ENCODE measurements around the gene TACC3.

The TACC3 gene

GRCh38 chr4:1785592-1785991 is 64.3 kb downstream of the TACC3 start:
- TF ChIP-seq CTCF (IDR thresholded peaks at IDR 0.05; ENCODE audit: low read length) (no peak), EZH2 (optimal IDR thresholded peaks at IDR 0.05; ENCODE audit: low read depth, low read length) (no peak), EZH2phosphoT487 (IDR thresholded peaks at IDR 0.05; ENCODE audit: low read length) (no peak)
- H3K4me1 ChIP-seq (ENCODE audit: low read length), result no peaks in the 10 kb centered on the region
- H3K36me3 ChIP-seq (replicated peaks; ENCODE audit: insufficient read depth, low read length), result no peaks in the 10 kb centered on the region
- no peak overlapping the region for H3K4me2 ChIP-seq (ENCODE audit: low read depth, low read length)
- H3F3A ChIP-seq (ENCODE audit: insufficient read depth, low read length), result no peaks in the 10 kb centered on the region
- no peak for DNase-seq
- H4K20me1 ChIP-seq (ENCODE audit: insufficient read depth, low read length), result no peaks in the 10 kb centered on the region
- H3K27ac ChIP-seq (ENCODE audit: low read length), result no peak overlapping the region
- H3K4me3 ChIP-seq (ENCODE audit: low read length), result no peak overlapping the region
- no peak overlapping the region for H3K9ac ChIP-seq (ENCODE audit: low read length)
- no peaks in the 10 kb centered on the region for H3K9me3 ChIP-seq (replicated peaks; ENCODE audit: insufficient read depth, low read length)
- peaks cover 92% of the 10 kb centered on the region for H3K27me3 ChIP-seq (replicated peaks; ENCODE audit: insufficient read depth, low read length)
- no peaks in the 10 kb centered on the region for H3K79me2 ChIP-seq (ENCODE audit: low read length)
- no peaks in the 10 kb centered on the region for H3K9me2 ChIP-seq (replicated peaks; ENCODE audit: insufficient read depth, low read length)
- H2AFZ ChIP-seq (ENCODE audit: low read length), result no peak overlapping the region

GRCh38 chr4:1786544-1787362 is 65.4 kb downstream of the TACC3 start:
- DNase-seq, result no peak
- Histone ChIP-seq H3K9me3 (replicated peaks; ENCODE audit: insufficient read depth, low read length) (no peaks in the 10 kb centered on the region), H3K9ac (ENCODE audit: low read length) (no peak overlapping the region), H3K9me2 (replicated peaks; ENCODE audit: insufficient read depth, low read length) (no peaks in the 10 kb centered on the region), H3K4me3 (ENCODE audit: low read length) (no peak overlapping the region), H3F3A (ENCODE audit: insufficient read depth, low read length) (no peaks in the 10 kb centered on the region), H4K20me1 (ENCODE audit: insufficient read depth, low read length) (no peaks in the 10 kb centered on the region), H3K36me3 (replicated peaks; ENCODE audit: insufficient read depth, low read length) (no peaks in the 10 kb centered on the region), H3K4me2 (ENCODE audit: low read depth, low read length) (no peak overlapping the region), H3K79me2 (ENCODE audit: low read length) (no peaks in the 10 kb centered on the region), H3K27me3 (replicated peaks; ENCODE audit: insufficient read depth, low read length) (peaks cover 91% of the 10 kb centered on the region), H3K27ac (ENCODE audit: low read length) (no peak overlapping the region), H3K4me1 (ENCODE audit: low read length) (no peaks in the 10 kb centered on the region), H2AFZ (ENCODE audit: low read length) (no peak overlapping the region)
- TF ChIP-seq EZH2phosphoT487 (IDR thresholded peaks at IDR 0.05; ENCODE audit: low read length) (no peak), EZH2 (optimal IDR thresholded peaks at IDR 0.05; ENCODE audit: low read depth, low read length) (no peak)

DNA sequence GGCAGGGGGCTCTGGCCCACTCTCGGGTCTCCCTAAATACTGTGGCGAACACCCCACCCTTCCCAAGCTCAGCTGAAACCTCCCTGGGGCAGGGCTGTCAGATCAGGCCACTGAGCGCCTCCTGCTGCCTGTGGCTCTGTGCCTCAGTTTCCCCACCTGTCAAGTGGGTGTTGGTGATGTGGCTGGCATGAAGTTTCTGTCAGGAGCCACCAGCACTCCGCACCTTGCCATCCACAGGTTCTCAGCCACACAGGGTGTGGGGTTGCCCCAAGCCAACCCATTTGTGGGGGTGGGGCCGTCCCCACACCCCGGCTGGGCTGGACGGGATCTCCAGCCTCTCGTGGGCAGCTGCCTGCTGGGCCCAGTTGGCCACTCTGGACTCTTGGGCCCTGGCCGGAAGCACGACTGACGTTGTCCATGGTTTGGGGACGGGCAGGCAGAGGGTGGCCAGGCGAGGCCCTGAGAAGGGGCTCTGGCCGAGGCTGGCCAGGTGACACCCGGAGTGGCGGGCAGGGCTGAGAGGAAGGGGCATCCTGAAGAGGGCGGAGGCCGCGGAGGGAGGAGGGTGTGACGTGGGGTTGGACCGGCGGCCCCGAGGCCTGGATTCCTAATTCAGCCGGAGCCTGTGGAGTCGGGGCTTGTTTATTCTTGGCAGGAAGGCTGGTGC is 66.2 kb downstream of the TACC3 start:
- Histone ChIP-seq H3K79me2 (ENCODE audit: low read length) (no peaks in the 10 kb centered on the region), H3K4me2 (ENCODE audit: low read depth, low read length) (no peak overlapping the region), H4K20me1 (ENCODE audit: insufficient read depth, low read length) (no peaks in the 10 kb centered on the region), H3K9ac (ENCODE audit: low read length) (no peak overlapping the region), H3K9me2 (replicated peaks; ENCODE audit: insufficient read depth, low read length) (no peaks in the 10 kb centered on the region), H3K36me3 (replicated peaks; ENCODE audit: insufficient read depth, low read length) (no peaks in the 10 kb centered on the region), H3K27ac (ENCODE audit: low read length) (no peak overlapping the region), H3K4me1 (ENCODE audit: low read length) (no peaks in the 10 kb centered on the region), H2AFZ (ENCODE audit: low read length) (no peak overlapping the region), H3K27me3 (replicated peaks; ENCODE audit: insufficient read depth, low read length) (peaks cover 91% of the 10 kb centered on the region), H3K4me3 (ENCODE audit: low read length) (no peak overlapping the region), H3F3A (ENCODE audit: insufficient read depth, low read length) (no peaks in the 10 kb centered on the region), H3K9me3 (replicated peaks; ENCODE audit: insufficient read depth, low read length) (no peaks in the 10 kb centered on the region)
- no peak for DNase-seq
- TF ChIP-seq CTCF (IDR thresholded peaks at IDR 0.05; ENCODE audit: low read length), result no peak
- TF ChIP-seq EZH2 (optimal IDR thresholded peaks at IDR 0.05; ENCODE audit: low read depth, low read length), result no peak
- no peak for TF ChIP-seq EZH2phosphoT487 (IDR thresholded peaks at IDR 0.05; ENCODE audit: low read length)
